HG03095 (cell line): Measurements from ENCODE around the gene SH2B2.
"Not testable (repeated sequence)": the region's sequence is repeated elsewhere in the genome, so short reads cannot be mapped to it uniquely, and the experiment has no call there.

Experiments used
- ATAC-seq: cut with Tn5 transposase; IDR thresholded peaks from one replicate; pipeline ENCODE4 v1.9.1; 2021; ENCODE audit warnings: moderate library complexity; ENCODE audit not compliant: unreplicated experiment

Gene SH2B2

GRCh38 chr7:102303669-102304422 lies 17.2 kb downstream of the SH2B2 start:
- ATAC-seq: no peak

GRCh38 chr7:102304668-102305067 lies 18.0 kb downstream of the SH2B2 start:
- no peak for ATAC-seq

GRCh38 chr7:102305414-102306268 lies 19.0 kb downstream of the SH2B2 start:
- ATAC-seq: peak; percentile 45

GRCh38 chr7:102306916-102307677 lies 20.4 kb downstream of the SH2B2 start:
- peak; percentile 63 for ATAC-seq

GRCh38 chr7:102310414-102310815 lies 23.7 kb downstream of the SH2B2 start:
- no peak for ATAC-seq

DNA sequence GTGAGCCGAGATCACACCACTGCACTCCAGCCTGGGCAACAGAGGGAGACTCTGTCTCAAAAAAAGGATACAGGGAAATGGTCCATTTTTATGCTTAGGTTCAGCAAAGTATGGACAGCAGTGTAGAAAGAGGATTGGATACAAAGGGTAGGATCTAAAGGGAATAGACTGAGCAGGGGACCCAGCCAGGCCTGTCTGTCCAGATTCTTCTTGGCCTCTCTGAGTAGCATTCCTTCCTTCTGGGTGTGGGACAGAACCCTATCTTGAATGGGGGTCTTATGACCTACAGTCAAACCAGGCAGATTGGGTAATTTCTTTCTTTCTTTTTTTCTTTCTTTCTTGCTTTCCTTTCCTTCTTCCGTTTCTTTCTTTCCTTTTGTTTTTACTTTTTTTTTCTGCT lies 25.6 kb downstream of the SH2B2 start:
- no peak for ATAC-seq

DNA sequence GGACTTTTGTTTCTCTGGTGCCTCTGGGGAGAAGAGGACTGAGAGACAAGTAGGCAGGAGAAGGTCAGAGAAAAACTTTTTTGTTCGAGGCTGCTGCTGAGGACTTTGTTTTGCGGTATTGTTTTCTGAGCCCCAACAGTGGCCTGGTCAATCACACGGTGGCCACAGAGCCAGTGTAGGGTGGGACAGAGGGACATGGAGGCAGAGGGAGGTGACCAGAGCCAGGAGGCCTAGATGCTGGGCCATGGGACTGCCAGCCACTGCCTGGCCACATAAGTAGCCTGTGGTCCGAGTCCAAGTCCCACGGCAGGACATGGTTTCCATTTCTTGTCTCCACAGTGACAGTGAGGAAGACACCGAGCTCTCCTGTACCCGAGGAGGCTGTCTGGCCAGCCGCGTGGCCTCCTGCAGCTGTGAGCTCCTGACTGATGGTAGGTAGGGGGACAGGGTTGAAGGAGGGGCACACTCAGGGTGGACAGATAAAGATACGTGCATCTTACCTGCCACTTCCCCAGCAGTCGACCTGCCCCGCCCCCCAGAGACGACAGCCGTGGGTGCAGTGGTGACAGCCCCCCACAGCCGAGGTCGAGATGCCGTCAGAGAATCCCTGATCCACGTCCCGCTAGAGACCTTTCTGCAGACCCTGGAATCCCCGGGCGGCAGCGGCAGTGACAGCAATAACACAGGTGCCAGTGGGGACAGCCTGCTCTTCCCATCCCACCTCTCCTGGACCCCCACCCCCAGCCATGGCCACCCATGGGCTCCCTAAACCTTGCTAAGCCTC lies 27.5 kb downstream of the SH2B2 start:
- ATAC-seq: no peak

DNA sequence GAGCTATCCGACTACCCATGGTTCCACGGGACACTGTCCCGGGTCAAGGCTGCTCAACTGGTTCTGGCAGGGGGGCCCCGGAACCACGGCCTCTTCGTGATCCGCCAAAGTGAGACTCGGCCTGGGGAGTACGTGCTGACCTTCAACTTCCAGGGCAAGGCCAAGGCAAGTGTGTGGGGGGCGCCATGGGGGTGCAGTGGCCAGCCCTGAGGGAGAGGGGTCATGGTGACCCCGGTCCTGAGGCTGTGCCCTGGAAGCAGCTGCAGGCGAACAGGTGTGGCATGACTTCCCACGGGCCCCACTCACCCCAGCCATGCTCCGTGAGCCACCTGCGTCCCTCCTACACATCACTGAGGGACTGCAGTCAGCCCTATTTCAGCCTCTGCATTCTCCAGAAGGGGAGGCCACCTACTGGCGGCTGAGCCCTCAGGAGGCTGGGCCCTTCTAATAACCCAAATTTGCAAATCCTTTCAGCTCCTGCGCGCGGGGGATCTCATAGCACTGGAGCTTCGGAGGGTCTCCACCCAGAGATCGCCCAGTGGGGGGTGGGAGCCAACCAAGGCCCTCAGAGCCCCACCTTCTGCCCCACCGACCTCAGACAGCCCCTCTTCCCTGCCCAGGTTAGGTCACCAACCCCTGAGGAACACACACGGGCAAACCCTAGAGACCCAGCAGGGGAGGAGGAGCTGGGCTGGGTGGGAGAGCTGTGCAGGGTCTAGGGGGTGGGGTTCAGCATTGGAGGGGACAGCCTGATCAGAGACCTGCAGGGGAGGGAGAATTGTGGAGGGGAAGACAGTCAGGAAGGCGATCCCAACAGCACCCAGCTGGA lies 30.8 kb downstream of the SH2B2 start:
- ATAC-seq: no peak

- no peak for ATAC-seq
These were observed 31.9 kb downstream of the SH2B2 start for GRCh38 chr7:102318482-102318971.

GRCh38 chr7:102319671-102320070 lies 33.0 kb downstream of the SH2B2 start:
- no peak for ATAC-seq

DNA sequence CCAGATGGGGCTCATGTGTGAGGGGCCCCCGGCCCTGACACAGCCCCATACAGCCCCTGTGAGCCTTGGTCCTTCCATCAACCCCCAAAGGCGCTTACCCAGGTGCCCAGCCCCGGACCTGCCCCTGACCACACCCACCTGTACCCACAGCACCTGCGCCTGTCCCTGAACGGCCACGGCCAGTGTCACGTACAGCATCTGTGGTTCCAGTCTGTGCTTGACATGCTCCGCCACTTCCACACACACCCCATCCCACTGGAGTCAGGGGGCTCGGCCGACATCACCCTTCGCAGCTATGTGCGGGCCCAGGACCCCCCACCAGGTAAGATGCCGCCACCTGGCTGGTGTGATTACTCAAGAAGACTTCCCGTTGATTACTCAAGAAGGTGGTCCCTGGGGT lies 33.5 kb downstream of the SH2B2 start:
- ATAC-seq: no peak

GRCh38 chr7:102320601-102321350 lies 34.1 kb downstream of the SH2B2 start:
- no peak for ATAC-seq

GRCh38 chr7:102321351-102322201 lies 34.9 kb downstream of the SH2B2 start:
- ATAC-seq: no peak

GRCh38 chr7:102322202-102322715 lies 35.6 kb downstream of the SH2B2 start:
- no peak for ATAC-seq

DNA sequence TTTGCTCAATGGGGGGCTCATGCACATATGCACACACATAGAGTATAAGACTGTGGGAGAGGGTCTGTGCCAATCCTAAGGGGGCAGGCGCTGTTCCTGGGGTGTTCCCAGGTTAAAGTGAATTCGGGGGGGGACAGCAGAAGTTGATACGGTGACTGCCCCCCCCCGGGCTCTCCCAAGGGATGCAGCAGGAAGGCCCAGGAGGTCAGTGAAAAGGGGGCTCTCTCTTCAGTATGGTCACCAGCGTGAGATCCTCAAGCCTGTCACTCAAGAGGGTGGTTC lies 37.2 kb downstream of the SH2B2 start:
- ATAC-seq: no peak

- not testable (repeated sequence) for ATAC-seq
These were observed 38.4 kb downstream of the SH2B2 start for GRCh38 chr7:102325106-102325505.

DNA sequence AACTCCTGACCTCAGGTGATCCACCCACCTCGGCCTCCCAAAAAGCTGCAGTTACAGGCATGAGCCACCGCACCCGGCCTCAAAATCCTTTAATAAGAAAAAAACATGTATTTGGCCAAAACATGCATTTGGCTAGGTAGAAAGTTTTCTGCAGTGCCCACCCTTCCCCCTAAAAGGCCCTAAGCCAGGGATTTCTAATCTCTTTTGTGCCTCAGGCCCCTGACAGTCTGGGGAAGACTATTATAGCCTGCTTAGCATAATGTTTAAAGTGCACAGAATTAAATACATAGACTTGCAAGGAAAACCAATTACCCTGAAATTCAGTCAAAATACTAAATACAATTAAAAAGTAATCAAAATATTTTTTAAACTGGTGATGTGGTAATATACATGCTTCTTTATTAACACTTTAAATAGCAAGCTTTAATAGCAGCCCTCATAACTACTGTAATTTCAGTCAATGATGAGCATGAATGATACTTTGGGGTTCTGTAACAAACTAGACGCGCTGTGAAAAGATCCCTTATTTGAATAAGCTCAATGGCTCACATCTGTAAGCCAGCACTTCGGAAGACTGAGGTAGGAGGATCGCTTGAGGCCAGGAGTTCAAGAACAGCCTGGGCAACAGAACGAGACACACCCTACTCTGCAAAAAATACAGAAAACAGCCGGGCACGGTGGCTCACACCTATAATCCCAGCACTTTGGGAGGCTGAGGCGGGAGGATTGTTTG lies 39.7 kb downstream of the SH2B2 start:
- ATAC-seq: no peak
